Gastroesophageal sphincter (tissue), 3 donors: ENCODE measurements around the gene CCKAR.

Source experiments
- CTCF ChIP-seq, 4 experiments: fragments of 200-600 bp in 2 of 4; fragments of 450-650 bp in 2 of 4; sonication (generic) in 1 of 4; IDR thresholded peaks; one replicate each; pipeline ENCODE4 v1.5.1; 2017 to 2019; ENCODE audit warnings: antibody characterized with exemption in 4 of 4, mild to moderate bottlenecking in 2 of 4, moderate library complexity in 2 of 4
- EP300 ChIP-seq: sonication (generic); formaldehyde crosslinking; IDR thresholded peaks from one replicate; pipeline ENCODE4 v1.6.1; 2017; ENCODE audit warnings: antibody characterized with exemption, mild to moderate bottlenecking
- POLR2A ChIP-seq, 2 donors: fragments of 450-650 bp; IDR thresholded peaks; one replicate each; pipeline ENCODE4 v1.6.1; 2017; ENCODE audit warnings: antibody characterized with exemption in 2 of 2, mild to moderate bottlenecking in 2 of 2, moderate library complexity in 1 of 2
- POLR2AphosphoS5 ChIP-seq: sonication (generic); formaldehyde crosslinking; IDR thresholded peaks from one replicate; pipeline ENCODE4 v1.6.1; 2017; ENCODE audit warnings: antibody characterized with exemption

GRCh38 chr4:26471890-26472289 is 18.4 kb downstream of the CCKAR start:
- TF ChIP-seq EP300, result no peak
- no peak for TF ChIP-seq POLR2AphosphoS5
- no peak for TF ChIP-seq CTCF (IDR thresholded peaks at IDR 0.05)
- TF ChIP-seq POLR2A (IDR thresholded peaks at IDR 0.05), result no peak
